ENCODE data around the gene GALNT10.
A peak's percentile ranks its signal among the peaks of the same experiment; 100 is the strongest.

Gene GALNT10

DNA sequence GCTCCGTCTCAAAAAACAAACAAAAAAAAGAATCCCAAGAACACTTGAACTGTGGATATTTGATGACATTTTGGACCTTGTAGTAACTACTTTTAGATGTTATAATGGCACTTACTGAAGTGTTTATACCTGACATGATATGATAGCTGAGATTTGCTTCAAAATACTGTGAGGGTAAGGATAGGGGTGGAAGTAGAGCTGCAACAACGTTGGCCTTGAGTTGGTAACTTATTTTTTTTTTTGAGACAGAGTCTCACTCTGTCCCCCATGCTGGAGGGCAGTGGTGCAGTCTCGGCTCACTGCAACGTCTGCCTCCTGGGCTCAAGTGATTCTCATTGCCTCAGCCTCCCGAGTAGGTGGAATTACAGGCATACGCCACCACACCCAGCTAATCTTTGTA, 224.6 kb downstream of the GALNT10 start:
- Histone ChIP-seq H3K9ac (ENCODE audit: insufficient read length) (no peak overlapping the region), H3K9me3 (ENCODE audit: low read depth, low read length) (no peaks in the 10 kb centered on the region), H3K4me3 (no peak overlapping the region), H3K27ac (no peak overlapping the region), H3K36me3 (ENCODE audit: insufficient read depth, low read length) (no peaks in the 10 kb centered on the region)
- DNase-seq (ENCODE audit: low read depth, low spot score): no peak
- TF ChIP-seq EZH2 (IDR thresholded peaks at IDR 0.05) (no peak), FOXP2 (optimal IDR thresholded peaks at IDR 0.05; ENCODE audit: control extremely low read depth, extremely low read length, insufficient read depth) (no peak), POLR2AphosphoS5 (IDR thresholded peaks at IDR 0.05; ENCODE audit: borderline replicate concordance, low read depth, low read length) (no peak)

DNA sequence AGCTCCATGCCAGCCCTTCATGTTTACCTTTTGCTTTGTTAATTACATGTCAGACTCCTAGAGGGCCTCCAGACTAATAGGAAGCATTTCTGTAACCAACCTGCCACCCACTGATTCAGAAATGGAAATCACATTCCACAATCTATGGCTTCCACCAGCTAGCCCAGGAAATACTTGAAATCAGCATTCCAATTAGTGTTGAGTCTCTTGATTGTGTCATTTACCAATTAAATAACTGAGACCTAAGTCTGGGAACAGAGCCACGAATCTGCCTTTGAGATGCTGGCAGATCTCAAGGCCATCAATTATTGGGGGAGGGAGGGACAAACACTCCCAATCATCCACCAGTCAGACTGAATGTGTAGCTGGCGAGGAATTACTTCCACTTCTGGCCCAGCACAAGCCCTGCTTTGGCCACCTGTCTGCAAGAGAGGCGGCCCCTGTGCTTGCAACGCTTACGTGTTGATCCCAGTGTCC, 227.8 kb downstream of the GALNT10 start:
- H3K9ac ChIP-seq (ENCODE audit: insufficient read length): no peak overlapping the region
- TF ChIP-seq EZH2 (IDR thresholded peaks at IDR 0.05): no peak
- no peak for TF ChIP-seq FOXP2 (optimal IDR thresholded peaks at IDR 0.05; ENCODE audit: control extremely low read depth, extremely low read length, insufficient read depth)
- no peak for TF ChIP-seq POLR2AphosphoS5 (IDR thresholded peaks at IDR 0.05; ENCODE audit: borderline replicate concordance, low read depth, low read length)
- H3K36me3 ChIP-seq (ENCODE audit: insufficient read depth, low read length): no peaks in the 10 kb centered on the region
- H3K27ac ChIP-seq: no peak overlapping the region
- no peaks in the 10 kb centered on the region for H3K9me3 ChIP-seq (ENCODE audit: low read depth, low read length)
- 0 out of 2 replicates have a peak overlapping the region, but pooled peaks have one; percentile 6 for H3K4me3 ChIP-seq
- peak; percentile 22 for DNase-seq (ENCODE audit: low read depth, low spot score)

DNA sequence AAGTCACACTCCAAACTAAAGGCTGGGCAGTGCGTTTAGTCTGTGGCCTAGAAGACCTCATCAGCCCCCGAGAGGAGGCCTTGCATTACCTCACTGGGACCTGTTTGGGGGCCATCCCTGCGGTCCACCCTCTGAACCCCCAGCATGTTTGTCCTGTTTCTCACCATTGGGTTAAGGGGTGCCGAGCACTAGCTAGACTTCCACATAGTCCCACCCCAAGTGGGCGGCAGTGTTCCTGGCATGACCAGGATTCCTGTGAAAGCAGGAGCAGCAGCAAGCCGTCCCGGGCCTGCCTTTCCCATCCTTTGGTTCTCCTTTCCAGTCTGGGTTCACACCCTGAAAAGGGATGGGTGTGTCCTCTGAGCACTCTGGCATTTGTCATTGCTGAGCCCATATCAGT, 228.7 kb downstream of the GALNT10 start:
- no peak for DNase-seq (ENCODE audit: low read depth, low spot score)
- H3K4me3 ChIP-seq: no peak overlapping the region

DNA sequence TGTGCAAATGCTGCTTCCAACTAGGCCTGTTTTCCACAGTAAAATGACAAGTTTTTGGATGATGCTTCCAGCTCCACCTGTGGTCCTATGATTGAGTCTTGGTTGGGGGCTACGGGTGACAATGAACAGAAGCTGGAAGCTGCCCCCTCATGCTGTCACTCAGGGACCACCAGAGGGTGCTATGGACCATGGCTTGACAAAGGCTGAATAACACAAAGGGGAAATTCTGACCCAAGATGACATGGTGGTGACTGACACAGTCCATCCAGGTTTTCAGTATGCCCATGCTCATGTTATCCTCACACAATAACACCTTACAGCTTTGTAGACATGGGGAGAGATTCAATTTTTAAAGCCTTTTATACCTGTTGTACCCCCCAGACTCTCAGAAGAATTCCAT, 231.3 kb downstream of the GALNT10 start:
- TF ChIP-seq POLR2AphosphoS5 (IDR thresholded peaks at IDR 0.05; ENCODE audit: borderline replicate concordance, low read depth, low read length): no peak
- no peak for TF ChIP-seq FOXP2 (optimal IDR thresholded peaks at IDR 0.05; ENCODE audit: control extremely low read depth, extremely low read length, insufficient read depth)
- TF ChIP-seq EZH2 (IDR thresholded peaks at IDR 0.05): no peak
- no peaks in the 10 kb centered on the region for H3K9me3 ChIP-seq (ENCODE audit: low read depth, low read length)
- no peak for DNase-seq (ENCODE audit: low read depth, low spot score)

More for the DNA sequence above, 228.7 kb downstream of the GALNT10 start:
- TF ChIP-seq EZH2 (IDR thresholded peaks at IDR 0.05) (no peak), POLR2AphosphoS5 (IDR thresholded peaks at IDR 0.05; ENCODE audit: borderline replicate concordance, low read depth, low read length) (no peak), FOXP2 (optimal IDR thresholded peaks at IDR 0.05; ENCODE audit: control extremely low read depth, extremely low read length, insufficient read depth) (no peak)
- H3K27ac ChIP-seq: no peak overlapping the region
- no peaks in the 10 kb centered on the region for H3K36me3 ChIP-seq (ENCODE audit: insufficient read depth, low read length)
- H3K9me3 ChIP-seq (ENCODE audit: low read depth, low read length): no peaks in the 10 kb centered on the region
- no peak overlapping the region for H3K9ac ChIP-seq (ENCODE audit: insufficient read length)

DNA sequence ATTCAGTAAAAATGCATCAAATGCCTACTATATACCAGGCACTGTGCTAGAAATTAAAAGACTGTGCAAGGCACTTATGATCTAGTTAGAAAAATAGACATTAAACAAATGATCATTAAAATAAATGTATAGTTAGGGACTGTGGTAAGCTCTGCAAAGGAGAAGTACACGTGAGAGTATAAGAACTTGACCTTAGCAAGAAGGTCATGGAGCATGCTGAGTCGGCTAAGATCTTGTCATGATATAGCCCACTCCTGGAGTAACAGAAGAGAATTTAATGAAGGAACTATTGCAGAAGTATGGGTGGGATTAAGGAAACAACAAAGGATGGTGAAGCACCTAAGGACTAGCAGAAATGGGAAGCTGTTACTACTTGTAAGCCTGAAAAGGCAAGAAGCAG, 231.8 kb downstream of the GALNT10 start:
- TF ChIP-seq POLR2AphosphoS5 (IDR thresholded peaks at IDR 0.05; ENCODE audit: borderline replicate concordance, low read depth, low read length) (no peak), EZH2 (IDR thresholded peaks at IDR 0.05) (no peak)
- Histone ChIP-seq H3K9ac (ENCODE audit: insufficient read length) (no peak overlapping the region), H3K9me3 (ENCODE audit: low read depth, low read length) (no peaks in the 10 kb centered on the region), H3K36me3 (ENCODE audit: insufficient read depth, low read length) (no peaks in the 10 kb centered on the region), H3K4me3 (no peak overlapping the region), H3K27ac (no peak overlapping the region)
- no peak for DNase-seq (ENCODE audit: low read depth, low spot score)

More for the DNA sequence above, 231.3 kb downstream of the GALNT10 start:
- Histone ChIP-seq H3K9ac (ENCODE audit: insufficient read length) (no peak overlapping the region), H3K4me3 (no peak overlapping the region), H3K27ac (no peak overlapping the region), H3K36me3 (ENCODE audit: insufficient read depth, low read length) (no peaks in the 10 kb centered on the region)

DNA sequence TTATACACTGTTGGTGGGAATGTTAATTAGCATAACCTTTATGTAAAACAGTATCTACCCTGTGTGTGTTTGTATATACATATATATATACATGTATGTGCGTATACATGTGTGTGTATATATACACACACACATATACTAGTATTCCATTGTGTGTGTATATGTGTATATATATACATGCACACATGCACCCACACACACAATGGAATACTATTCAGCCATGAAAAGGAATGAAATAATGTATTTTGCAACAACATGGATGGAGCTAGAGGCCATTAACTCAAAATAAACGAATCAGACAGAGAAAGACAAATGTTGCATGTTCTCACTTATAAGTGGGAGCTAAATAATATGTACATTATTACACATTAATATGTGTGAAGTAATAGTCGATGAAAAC, 237.7 kb downstream of the GALNT10 start:
- H3K4me3 ChIP-seq: no peak overlapping the region
- no peak for DNase-seq (ENCODE audit: low read depth, low spot score)
- no peaks in the 10 kb centered on the region for H3K9me3 ChIP-seq (ENCODE audit: low read depth, low read length)
- H3K36me3 ChIP-seq (ENCODE audit: insufficient read depth, low read length): no peaks in the 10 kb centered on the region
- no peak overlapping the region for H3K9ac ChIP-seq (ENCODE audit: insufficient read length)
- no peak for TF ChIP-seq POLR2AphosphoS5 (IDR thresholded peaks at IDR 0.05; ENCODE audit: borderline replicate concordance, low read depth, low read length)
- no peak for TF ChIP-seq EZH2 (IDR thresholded peaks at IDR 0.05)
- no peak for TF ChIP-seq FOXP2 (optimal IDR thresholded peaks at IDR 0.05; ENCODE audit: control extremely low read depth, extremely low read length, insufficient read depth)
- H3K27ac ChIP-seq: no peak overlapping the region

DNA sequence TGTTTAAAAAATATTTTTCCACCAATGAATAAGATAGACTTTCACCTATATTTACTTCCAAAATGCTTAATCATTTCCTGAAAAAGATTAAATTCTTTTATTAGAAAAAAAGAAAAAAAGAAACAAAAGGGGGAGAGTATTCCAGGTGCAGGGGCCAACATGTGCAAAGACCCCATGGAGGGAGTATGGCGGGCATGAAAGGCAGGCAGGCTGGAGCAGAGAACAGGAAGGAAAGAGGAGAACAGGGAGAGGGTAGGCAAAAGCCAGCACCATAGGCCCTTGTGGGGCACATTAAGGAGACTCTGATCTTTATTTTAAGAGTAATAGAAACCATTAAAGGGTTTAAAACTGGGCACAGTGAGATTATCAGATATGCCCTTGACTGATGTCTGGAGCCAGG, 238.8 kb downstream of the GALNT10 start:
- DNase-seq (ENCODE audit: low read depth, low spot score): no peak
- no peaks in the 10 kb centered on the region for H3K9me3 ChIP-seq (ENCODE audit: low read depth, low read length)
- H3K36me3 ChIP-seq (ENCODE audit: insufficient read depth, low read length): no peaks in the 10 kb centered on the region; the same call in 1 of the 2 replicates
- H3K9ac ChIP-seq (ENCODE audit: insufficient read length): no peak overlapping the region
- TF ChIP-seq POLR2AphosphoS5 (IDR thresholded peaks at IDR 0.05; ENCODE audit: borderline replicate concordance, low read depth, low read length) (no peak), FOXP2 (optimal IDR thresholded peaks at IDR 0.05; ENCODE audit: control extremely low read depth, extremely low read length, insufficient read depth) (no peak), EZH2 (IDR thresholded peaks at IDR 0.05) (no peak)
- no peak overlapping the region for H3K27ac ChIP-seq
- H3K4me3 ChIP-seq: no peak overlapping the region

DNA sequence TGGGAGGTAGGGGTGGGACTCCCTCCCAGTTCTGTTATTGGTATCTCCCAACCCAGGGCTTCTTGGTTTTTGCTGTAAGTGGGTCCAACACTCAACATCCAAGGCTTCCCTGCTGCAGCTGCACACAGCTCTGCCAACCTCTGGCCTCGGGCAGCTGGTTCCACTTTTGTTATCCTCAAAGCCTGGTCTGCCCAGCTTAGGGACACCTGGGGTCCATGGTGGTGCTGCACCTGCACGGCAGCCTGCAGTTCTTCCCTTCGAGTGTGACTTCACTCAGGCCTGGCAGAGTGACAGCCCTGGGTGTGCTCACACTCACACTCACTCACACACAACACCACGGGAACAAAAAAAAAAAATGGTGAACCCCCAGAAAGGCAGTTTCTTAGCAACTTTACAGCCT, 239.9 kb downstream of the GALNT10 start:
- TF ChIP-seq FOXP2 (optimal IDR thresholded peaks at IDR 0.05; ENCODE audit: control extremely low read depth, extremely low read length, insufficient read depth) (no peak), EZH2 (IDR thresholded peaks at IDR 0.05) (no peak), POLR2AphosphoS5 (IDR thresholded peaks at IDR 0.05; ENCODE audit: borderline replicate concordance, low read depth, low read length) (no peak)
- H3K9me3 ChIP-seq (ENCODE audit: low read depth, low read length): no peaks in the 10 kb centered on the region
- no peak for DNase-seq (ENCODE audit: low read depth, low spot score)
- no peak overlapping the region for H3K4me3 ChIP-seq
- H3K9ac ChIP-seq (ENCODE audit: insufficient read length): no peak overlapping the region
- peaks cover 7% of the 10 kb centered on the region for H3K36me3 ChIP-seq (ENCODE audit: insufficient read depth, low read length)
- no peak overlapping the region for H3K27ac ChIP-seq

DNA sequence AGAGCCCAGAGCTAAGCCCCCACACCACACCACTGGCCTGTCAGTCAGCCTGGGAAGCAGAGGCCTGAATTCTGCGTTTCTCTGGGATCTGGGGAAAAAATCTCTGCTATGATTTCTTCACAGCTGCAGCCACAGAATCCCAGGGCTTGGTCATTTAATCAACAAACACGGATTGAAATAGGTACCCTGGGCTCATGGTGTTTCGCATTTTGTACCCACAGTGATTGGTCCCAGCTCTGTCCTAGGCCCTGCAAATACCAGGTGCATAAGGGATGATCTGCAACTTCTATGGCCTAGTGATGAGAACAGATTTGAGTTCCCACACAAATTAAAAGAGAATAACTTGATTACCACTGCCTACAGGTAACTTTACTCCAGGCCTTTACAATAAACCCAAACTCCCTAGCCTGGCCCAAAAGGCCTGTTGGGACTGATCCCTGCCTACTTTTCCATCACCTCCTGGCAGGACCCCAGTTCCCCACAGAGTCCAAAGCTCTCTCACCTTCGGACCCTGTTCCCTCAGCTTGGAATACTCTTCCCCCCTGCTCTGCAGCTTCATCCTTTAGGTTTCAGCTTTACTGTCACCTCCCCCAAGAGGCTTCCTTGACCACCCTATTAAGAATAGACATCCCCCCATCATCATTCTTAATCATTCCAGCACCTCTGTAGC, 240.6 kb downstream of the GALNT10 start:
- Histone ChIP-seq H3K27ac (no peak overlapping the region), H3K9ac (ENCODE audit: insufficient read length) (no peak overlapping the region), H3K9me3 (ENCODE audit: low read depth, low read length) (no peaks in the 10 kb centered on the region), H3K36me3 (ENCODE audit: insufficient read depth, low read length) (peaks cover 13% of the 10 kb centered on the region), H3K4me3 (no peak overlapping the region)
- TF ChIP-seq POLR2AphosphoS5 (IDR thresholded peaks at IDR 0.05; ENCODE audit: borderline replicate concordance, low read depth, low read length) (no peak), FOXP2 (optimal IDR thresholded peaks at IDR 0.05; ENCODE audit: control extremely low read depth, extremely low read length, insufficient read depth) (no peak), EZH2 (IDR thresholded peaks at IDR 0.05) (no peak)
- no peak for DNase-seq (ENCODE audit: low read depth, low spot score)

Data from SK-N-MC (cell line).